ENCODE measurements around the gene N4BP2L2.

N4BP2L2 gene

DNA sequence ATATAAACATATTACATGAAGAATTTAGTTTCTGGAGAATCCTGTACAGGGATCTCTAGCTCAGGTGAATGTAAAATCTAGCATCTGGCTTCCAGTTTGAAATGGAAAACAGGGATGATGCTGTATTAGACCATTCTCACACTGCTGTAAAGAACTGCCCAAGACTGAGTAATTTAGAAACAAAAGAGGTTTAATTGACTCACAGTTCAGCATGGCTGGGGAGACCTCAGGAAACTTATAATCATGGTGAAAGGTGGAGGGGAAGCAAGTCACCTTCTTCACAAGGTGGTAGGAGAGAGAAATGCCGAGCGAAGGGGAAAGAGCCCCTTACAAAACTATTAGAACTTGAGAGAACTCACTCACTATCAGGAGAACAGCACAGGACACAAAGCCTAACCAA, 17.0 kb upstream of the N4BP2L2 start:
- no peak for TF ChIP-seq POLR2AphosphoS5 (IDR thresholded peaks at IDR 0.05; ENCODE audit: low read depth, low read length)
- no peak for TF ChIP-seq TAF1 (IDR thresholded peaks at IDR 0.05; ENCODE audit: borderline replicate concordance, low read depth, low read length)
- no peak for TF ChIP-seq POLR2A (IDR thresholded peaks at IDR 0.05; ENCODE audit: low read depth, low read length)
- DNase-seq (ENCODE audit: insufficient read length) = no peak
- FAIRE-seq = no peak

DNA sequence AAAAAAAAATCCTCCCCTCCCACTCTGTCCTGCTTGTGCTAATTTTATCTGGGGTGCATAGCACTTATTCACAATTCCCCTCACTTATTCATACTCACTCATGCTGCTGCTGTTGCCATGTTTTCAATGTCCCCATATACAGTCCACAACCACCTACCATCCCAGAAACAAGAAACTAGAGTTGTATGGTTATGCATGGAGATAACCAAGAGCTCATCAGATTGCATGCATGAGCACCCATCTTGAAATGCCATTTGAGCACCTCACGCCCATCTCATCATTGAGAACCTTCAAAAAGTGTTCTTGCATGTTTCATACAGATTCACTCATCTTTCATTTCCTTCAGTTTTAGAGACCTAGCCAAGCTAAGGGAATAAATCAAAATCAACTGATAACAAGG, 15.1 kb upstream of the N4BP2L2 start:
- FAIRE-seq (no peak), DNase-seq (ENCODE audit: insufficient read length) (no peak)
- TF ChIP-seq POLR2AphosphoS5 (IDR thresholded peaks at IDR 0.05; ENCODE audit: low read depth, low read length) (no peak), POLR2A (IDR thresholded peaks at IDR 0.05; ENCODE audit: low read depth, low read length) (no peak), TAF1 (IDR thresholded peaks at IDR 0.05; ENCODE audit: borderline replicate concordance, low read depth, low read length) (no peak)

DNA sequence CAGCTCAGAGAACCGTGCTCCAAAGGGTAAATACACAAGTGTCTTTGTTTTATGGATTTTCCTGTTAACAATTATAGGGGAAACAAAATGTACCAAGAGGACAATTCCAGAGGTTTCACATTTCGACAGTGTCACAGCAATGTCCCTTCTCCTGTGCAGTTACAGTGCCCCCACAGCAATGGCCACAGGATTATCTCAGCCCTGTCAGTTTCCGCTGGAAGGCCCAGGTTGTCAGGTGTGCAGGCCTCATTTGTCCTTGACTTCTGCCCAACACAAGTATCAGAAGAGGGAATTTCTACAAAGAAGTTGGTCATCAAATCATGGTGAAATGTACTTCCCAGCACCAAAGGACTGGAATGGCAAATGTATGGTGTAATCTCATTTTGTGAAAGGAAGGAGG, 11.2 kb upstream of the N4BP2L2 start:
- no peak for DNase-seq (ENCODE audit: insufficient read length)
- no peak for TF ChIP-seq POLR2AphosphoS5 (IDR thresholded peaks at IDR 0.05; ENCODE audit: low read depth, low read length)
- FAIRE-seq = no peak

DNA sequence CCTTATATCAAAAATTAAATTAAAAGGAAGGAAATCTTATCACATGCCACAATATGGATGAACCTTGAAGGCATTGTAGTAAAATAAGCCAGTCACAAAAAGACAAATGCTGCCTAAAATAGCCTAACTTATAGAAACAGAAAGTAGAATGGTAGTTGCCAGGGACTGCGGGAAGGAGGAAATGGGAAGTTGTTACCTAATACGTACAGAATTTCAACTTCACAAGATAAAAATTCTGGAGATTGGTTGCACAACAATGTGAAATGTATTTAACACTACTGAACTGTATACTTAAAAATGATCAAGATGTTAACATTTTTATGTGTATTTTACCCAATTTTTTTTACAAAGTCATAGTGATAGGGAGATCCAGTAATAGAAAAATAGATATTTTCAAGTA, 10.2 kb upstream of the N4BP2L2 start:
- FAIRE-seq = no peak
- DNase-seq (ENCODE audit: insufficient read length) = no peak
- TF ChIP-seq POLR2A (IDR thresholded peaks at IDR 0.05; ENCODE audit: low read depth, low read length) = no peak
- no peak for TF ChIP-seq TAF1 (IDR thresholded peaks at IDR 0.05; ENCODE audit: borderline replicate concordance, low read depth, low read length)
- no peak for TF ChIP-seq POLR2AphosphoS5 (IDR thresholded peaks at IDR 0.05; ENCODE audit: low read depth, low read length)

DNA sequence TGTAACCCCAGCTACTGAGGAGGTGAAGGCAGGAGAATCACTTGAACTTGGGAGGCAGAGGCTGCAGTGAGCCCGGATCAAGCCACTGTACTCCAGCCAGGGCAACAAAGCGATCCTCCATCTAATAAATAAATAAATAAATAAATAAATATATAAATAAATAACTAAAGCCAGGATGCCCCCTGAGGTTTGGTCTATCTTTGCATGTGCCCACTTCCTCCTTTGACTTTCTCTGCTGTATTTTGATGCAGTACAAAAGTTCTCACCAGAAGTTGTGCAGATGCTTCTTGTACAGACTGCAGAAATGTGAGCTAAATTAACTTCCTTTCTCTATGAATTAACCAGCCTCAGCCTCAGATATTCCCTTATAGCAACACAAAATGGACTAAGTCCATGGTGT, 6.5 kb upstream of the N4BP2L2 start:
- DNase-seq (ENCODE audit: insufficient read length) (no peak), FAIRE-seq (no peak)
- TF ChIP-seq TAF1 (IDR thresholded peaks at IDR 0.05; ENCODE audit: borderline replicate concordance, low read depth, low read length) = no peak
- no peak for TF ChIP-seq POLR2AphosphoS5 (IDR thresholded peaks at IDR 0.05; ENCODE audit: low read depth, low read length)
- no peak for TF ChIP-seq POLR2A (IDR thresholded peaks at IDR 0.05; ENCODE audit: low read depth, low read length)

DNA sequence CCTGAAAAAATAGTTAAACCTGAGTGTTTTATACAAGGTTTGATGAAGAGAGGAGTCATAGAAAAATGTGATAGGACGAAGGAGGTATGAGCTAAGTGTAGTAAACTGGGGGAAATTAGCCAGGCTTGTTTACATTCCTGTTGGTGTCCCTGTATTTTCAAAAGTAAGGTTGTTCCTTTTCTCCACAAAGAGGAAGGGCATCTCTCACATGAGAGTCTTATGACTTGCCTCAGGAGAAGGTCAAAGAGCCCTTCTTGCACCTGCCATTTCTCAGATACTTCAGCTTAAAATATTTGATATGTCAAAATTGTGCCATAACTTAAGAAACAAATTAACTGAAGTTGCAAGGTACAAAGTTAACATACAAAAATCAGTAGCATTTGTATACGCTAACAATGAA, 3.6 kb upstream of the N4BP2L2 start:
- DNase-seq (ENCODE audit: insufficient read length) (no peak), FAIRE-seq (peak; percentile 40)
- no peak for TF ChIP-seq POLR2AphosphoS5 (IDR thresholded peaks at IDR 0.05; ENCODE audit: low read depth, low read length)
- TF ChIP-seq POLR2A (IDR thresholded peaks at IDR 0.05; ENCODE audit: low read depth, low read length) = no peak
- no peak for TF ChIP-seq TAF1 (IDR thresholded peaks at IDR 0.05; ENCODE audit: borderline replicate concordance, low read depth, low read length)

DNA sequence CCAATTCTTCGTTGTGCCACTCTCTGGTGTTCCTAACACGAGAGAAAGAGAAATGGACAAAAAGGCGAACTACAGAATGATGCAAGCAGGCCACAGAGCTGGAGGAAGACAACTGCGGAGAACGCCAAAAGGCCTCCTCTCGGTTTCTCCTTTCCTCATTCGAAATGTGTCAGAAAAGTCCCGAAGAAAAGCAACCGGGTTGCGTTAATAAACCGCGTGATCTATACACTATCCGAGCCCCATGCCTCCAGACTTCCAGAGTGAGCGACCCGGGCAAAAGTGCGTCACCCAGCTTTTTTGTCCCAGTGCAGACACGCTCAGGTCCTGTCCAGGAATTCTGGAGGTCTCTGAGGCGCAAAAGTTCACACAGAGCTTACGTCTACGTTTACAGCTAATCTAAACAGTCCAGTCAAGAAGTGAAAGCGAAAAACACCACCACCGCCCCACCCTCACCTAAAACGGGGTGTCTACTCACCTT, 413 bp downstream of the N4BP2L2 start:
- TF ChIP-seq POLR2A (IDR thresholded peaks at IDR 0.05; ENCODE audit: low read depth, low read length) = no peak
- TF ChIP-seq POLR2AphosphoS5 (IDR thresholded peaks at IDR 0.05; ENCODE audit: low read depth, low read length) = no peak; the same call in 1 of the 2 replicates
- 0 out of 2 replicates have a peak, but pooled peaks have one; percentile 28 for TF ChIP-seq TAF1 (IDR thresholded peaks at IDR 0.05; ENCODE audit: borderline replicate concordance, low read depth, low read length)
- peak; percentile 16 for DNase-seq (ENCODE audit: insufficient read length)
- no peak for FAIRE-seq

DNA sequence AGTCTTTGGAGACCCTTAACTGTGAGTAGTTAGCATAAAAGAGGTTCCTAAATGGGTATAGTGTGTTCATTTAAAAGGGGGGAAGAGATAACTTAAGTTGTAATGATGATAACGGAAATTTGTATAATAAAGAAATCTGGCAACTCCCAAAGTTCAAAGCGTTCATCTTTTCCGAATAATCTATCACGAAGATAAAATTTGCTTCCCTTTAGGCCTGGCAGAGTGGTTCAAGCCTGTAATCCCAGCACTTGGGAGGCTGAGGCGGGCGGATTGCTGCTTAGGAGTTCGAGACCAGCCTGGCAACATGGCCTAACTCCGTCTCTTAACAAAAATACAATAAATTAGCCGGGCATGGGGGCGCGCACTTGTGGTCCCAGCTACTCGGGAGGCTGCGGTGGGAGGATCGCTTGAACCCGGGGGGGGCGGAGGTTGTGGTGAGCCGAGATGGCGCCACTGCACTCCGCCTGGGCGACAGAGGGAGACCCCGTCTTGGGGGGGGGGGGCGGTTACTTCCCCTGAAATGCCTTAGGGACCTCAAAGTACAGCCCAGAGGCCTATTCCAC, 934 bp downstream of the N4BP2L2 start:
- DNase-seq (ENCODE audit: insufficient read length) (no peak), FAIRE-seq (no peak)
- no peak for TF ChIP-seq POLR2A (IDR thresholded peaks at IDR 0.05; ENCODE audit: low read depth, low read length)
- no peak for TF ChIP-seq POLR2AphosphoS5 (IDR thresholded peaks at IDR 0.05; ENCODE audit: low read depth, low read length)
- TF ChIP-seq TAF1 (IDR thresholded peaks at IDR 0.05; ENCODE audit: borderline replicate concordance, low read depth, low read length) = no peak

DNA sequence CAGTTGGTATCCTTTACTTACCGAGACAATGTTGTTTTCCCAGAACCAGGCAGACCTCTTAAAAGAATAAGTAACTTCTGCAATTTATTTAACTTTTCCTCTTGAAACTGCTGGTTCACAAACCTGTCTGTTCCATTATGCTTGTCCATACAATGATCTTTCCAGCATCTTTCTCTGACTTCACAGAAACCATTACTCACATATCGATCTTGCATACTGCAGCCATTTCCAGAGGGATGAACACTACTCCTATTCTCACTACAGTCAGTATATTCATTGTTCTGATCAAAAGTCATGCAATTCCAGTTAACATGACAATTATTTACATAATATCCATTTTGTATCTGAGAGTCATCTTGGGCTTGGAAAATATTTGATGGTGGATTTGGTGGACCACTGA, 2.8 kb downstream of the N4BP2L2 start:
- FAIRE-seq (peak; percentile 54), DNase-seq (ENCODE audit: insufficient read length) (no peak)
- TF ChIP-seq POLR2A (IDR thresholded peaks at IDR 0.05; ENCODE audit: low read depth, low read length) = no peak
- no peak for TF ChIP-seq POLR2AphosphoS5 (IDR thresholded peaks at IDR 0.05; ENCODE audit: low read depth, low read length)
- TF ChIP-seq TAF1 (IDR thresholded peaks at IDR 0.05; ENCODE audit: borderline replicate concordance, low read depth, low read length) = no peak

DNA sequence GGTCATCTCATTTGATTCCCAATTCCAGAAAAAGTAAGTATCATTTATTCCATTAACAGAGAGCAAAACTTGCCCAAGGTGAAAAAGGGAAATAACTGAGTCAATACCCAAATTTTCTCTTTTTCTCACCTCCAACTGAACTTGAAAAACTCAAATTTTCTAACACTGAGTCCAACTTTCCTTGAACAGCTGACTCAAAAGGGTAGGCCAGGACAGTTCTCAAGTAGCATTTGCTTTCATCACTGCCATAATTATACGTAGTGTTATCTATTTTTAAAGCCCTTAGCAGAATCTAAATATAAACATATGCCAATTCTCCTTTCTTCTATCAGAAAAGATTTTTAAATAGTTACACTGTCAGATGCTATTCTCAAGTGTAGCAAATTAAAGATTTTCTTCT, 3.5 kb downstream of the N4BP2L2 start:
- DNase-seq (ENCODE audit: insufficient read length) (no peak), FAIRE-seq (no peak)
- TF ChIP-seq POLR2A (IDR thresholded peaks at IDR 0.05; ENCODE audit: low read depth, low read length) (no peak), POLR2AphosphoS5 (IDR thresholded peaks at IDR 0.05; ENCODE audit: low read depth, low read length) (no peak), TAF1 (IDR thresholded peaks at IDR 0.05; ENCODE audit: borderline replicate concordance, low read depth, low read length) (no peak)

DNA sequence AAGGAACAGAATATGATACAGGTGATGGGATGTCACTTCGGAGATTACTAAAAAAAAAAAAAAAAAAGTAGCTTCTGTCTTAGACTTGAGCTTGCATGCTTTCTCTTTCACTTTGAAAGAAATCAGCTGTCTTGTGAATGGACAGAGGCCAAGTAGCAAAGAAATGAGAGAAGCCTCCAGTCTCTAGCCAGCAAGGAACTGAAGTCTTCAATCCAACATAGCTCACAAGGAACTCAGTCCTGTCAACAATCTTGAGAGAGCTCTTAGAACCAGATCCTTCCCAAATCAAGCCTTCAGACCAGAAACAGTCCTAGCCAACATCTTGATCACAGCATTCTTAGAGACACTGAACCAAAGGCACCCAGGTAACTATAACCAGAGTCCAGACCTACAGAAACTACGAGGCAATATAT, 7.7 kb downstream of the N4BP2L2 start:
- FAIRE-seq (peak; percentile 51), DNase-seq (ENCODE audit: insufficient read length) (no peak)
- TF ChIP-seq POLR2A (IDR thresholded peaks at IDR 0.05; ENCODE audit: low read depth, low read length) (no peak), TAF1 (IDR thresholded peaks at IDR 0.05; ENCODE audit: borderline replicate concordance, low read depth, low read length) (no peak), POLR2AphosphoS5 (IDR thresholded peaks at IDR 0.05; ENCODE audit: low read depth, low read length) (no peak)

DNA sequence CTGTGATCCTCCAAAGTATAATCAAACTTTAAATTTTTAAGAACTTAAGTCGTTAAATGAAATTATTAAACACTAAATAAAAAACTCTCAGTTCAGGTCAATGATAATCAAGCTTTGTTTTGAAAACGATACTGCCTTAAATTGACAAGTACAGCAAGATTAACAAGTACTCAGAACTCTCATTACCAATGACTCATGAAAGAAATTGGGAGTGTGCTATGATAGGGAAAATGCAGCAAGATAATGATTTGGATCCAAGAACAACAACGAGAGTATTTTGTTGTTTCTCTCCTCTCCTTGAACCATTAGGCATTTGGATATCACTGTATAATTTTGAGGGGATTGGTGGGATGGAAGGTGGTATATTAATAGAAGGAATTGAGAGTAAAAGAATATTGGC, 10.2 kb downstream of the N4BP2L2 start:
- TF ChIP-seq TAF1 (IDR thresholded peaks at IDR 0.05; ENCODE audit: borderline replicate concordance, low read depth, low read length) = no peak
- no peak for TF ChIP-seq POLR2AphosphoS5 (IDR thresholded peaks at IDR 0.05; ENCODE audit: low read depth, low read length)
- TF ChIP-seq POLR2A (IDR thresholded peaks at IDR 0.05; ENCODE audit: low read depth, low read length) = no peak
- FAIRE-seq (peak; percentile 57), DNase-seq (ENCODE audit: insufficient read length) (no peak)
